KMS-11 (cell line): ENCODE measurements around the gene SASH1.

Experiments
- H2AFZ ChIP-seq: fragments of 200-600 bp; sonication (generic); 2 replicates; pipeline ENCODE4 v1.6.1; 2016; ENCODE audit warnings: antibody characterized with exemption, mixed run types, low read depth
- H3K27ac ChIP-seq: fragments of 200-600 bp; sonication (generic); 2 replicates; pipeline ENCODE4 v1.6.1; 2016; ENCODE audit warnings: mild to moderate bottlenecking, mixed run types
- H3K27me3 ChIP-seq: fragments of 200-600 bp; sonication (generic); 2 replicates; pipeline ENCODE4 v1.6.1; 2017; ENCODE audit warnings: mild to moderate bottlenecking, low read depth, mixed run types, moderate library complexity; ENCODE audit not compliant: insufficient read depth
- H3K36me3 ChIP-seq: fragments of 200-600 bp; sonication (generic); 2 replicates; pipeline ENCODE4 v1.6.1; 2017; ENCODE audit warnings: mild to moderate bottlenecking, mixed run types; ENCODE audit not compliant: insufficient read depth
- H3K4me1 ChIP-seq: fragments of 200-600 bp; sonication (generic); 2 replicates; pipeline ENCODE4 v1.6.1; 2016; ENCODE audit warnings: mild to moderate bottlenecking, low read depth, mixed run types; ENCODE audit not compliant: poor library complexity, severe bottlenecking
- H3K4me2 ChIP-seq: fragments of 200-600 bp; sonication (generic); 2 replicates; pipeline ENCODE4 v1.7.0; 2016; ENCODE audit warnings: mild to moderate bottlenecking, mixed run types
- H3K4me3 ChIP-seq: fragments of 200-600 bp; sonication (generic); IDR thresholded peaks from 2 replicates; pipeline ENCODE4 v1.6.1; 2017; ENCODE audit warnings: low read depth, low read length, mixed read lengths; ENCODE audit not compliant: insufficient read depth
- H3K79me2 ChIP-seq: fragments of 200-600 bp; sonication (generic); 2 replicates; pipeline ENCODE4 v1.6.1; 2016; ENCODE audit warnings: low read depth, mixed run types; ENCODE audit not compliant: insufficient read depth
- H3K9ac ChIP-seq: fragments of 200-600 bp; sonication (generic); 2 replicates; pipeline ENCODE4 v1.6.1; 2016; ENCODE audit warnings: mild to moderate bottlenecking, mixed run types
- H4K20me1 ChIP-seq: fragments of 200-600 bp; sonication (generic); 2 replicates; pipeline ENCODE4 v1.6.1; 2016; ENCODE audit warnings: mild to moderate bottlenecking, mixed run types; ENCODE audit not compliant: insufficient read depth
- CTCF ChIP-seq: fragments of 200-600 bp; sonication (generic); conservative IDR thresholded peaks from 2 replicates; pipeline ENCODE4 v1.6.1; 2017; ENCODE audit warnings: low read depth, mild to moderate bottlenecking, antibody characterized with exemption, low read length, moderate library complexity, mixed read lengths

Gene SASH1

GRCh38 chr6:148463671-148464070 is 121.0 kb downstream of the SASH1 start:
- no peaks in the 10 kb centered on the region for H4K20me1 ChIP-seq
- peaks cover 3% of the 10 kb centered on the region; the same call in 1 of the 2 replicates for H3K27me3 ChIP-seq
- H3K4me2 ChIP-seq = no peak overlapping the region
- no peak overlapping the region for H3K27ac ChIP-seq
- no peaks in the 10 kb centered on the region for H3K4me1 ChIP-seq
- no peak for TF ChIP-seq CTCF
- no peak overlapping the region for H3K9ac ChIP-seq
- no peaks in the 10 kb centered on the region for H3K36me3 ChIP-seq
- H3K79me2 ChIP-seq = no peaks in the 10 kb centered on the region
- no peak overlapping the region for H2AFZ ChIP-seq
- H3K4me3 ChIP-seq = no peak overlapping the region

GRCh38 chr6:148464319-148465010 is 121.8 kb downstream of the SASH1 start:
- no peak overlapping the region for H3K4me2 ChIP-seq
- no peak overlapping the region for H3K9ac ChIP-seq
- no peaks in the 10 kb centered on the region for H4K20me1 ChIP-seq
- no peaks in the 10 kb centered on the region for H3K4me1 ChIP-seq
- peak; percentile 92 for TF ChIP-seq CTCF
- no peaks in the 10 kb centered on the region for H3K79me2 ChIP-seq
- H3K27ac ChIP-seq = no peak overlapping the region
- H3K36me3 ChIP-seq = no peaks in the 10 kb centered on the region
- peaks cover 3% of the 10 kb centered on the region; the same call in 1 of the 2 replicates for H3K27me3 ChIP-seq
- H2AFZ ChIP-seq = no peak overlapping the region
- H3K4me3 ChIP-seq = no peak overlapping the region

- H3K4me1 ChIP-seq = no peaks in the 10 kb centered on the region
- no peak overlapping the region for H3K4me2 ChIP-seq
- H2AFZ ChIP-seq = no peak overlapping the region
- H3K79me2 ChIP-seq = no peaks in the 10 kb centered on the region
- no peaks in the 10 kb centered on the region for H4K20me1 ChIP-seq
- no peak overlapping the region for H3K27ac ChIP-seq
- TF ChIP-seq CTCF = peak; percentile 19; the same call in 1 of the 2 replicates
- no peaks in the 10 kb centered on the region for H3K36me3 ChIP-seq
- H3K27me3 ChIP-seq = peaks cover 3% of the 10 kb centered on the region; the same call in 1 of the 2 replicates
- H3K9ac ChIP-seq = no peak overlapping the region
- no peak overlapping the region for H3K4me3 ChIP-seq
These were observed 122.3 kb downstream of the SASH1 start for GRCh38 chr6:148465011-148465335.

GRCh38 chr6:148465670-148466069 is 123.0 kb downstream of the SASH1 start:
- H3K4me2 ChIP-seq = no peak overlapping the region

More at GRCh38 chr6:148465670-148466069, 123.0 kb downstream of the SASH1 start:
- no peaks in the 10 kb centered on the region for H3K79me2 ChIP-seq
- no peaks in the 10 kb centered on the region for H3K36me3 ChIP-seq
- TF ChIP-seq CTCF = no peak
- H3K27ac ChIP-seq = no peak overlapping the region
- H2AFZ ChIP-seq = no peak overlapping the region
- H3K4me3 ChIP-seq = no peak overlapping the region
- no peaks in the 10 kb centered on the region for H3K27me3 ChIP-seq
- no peaks in the 10 kb centered on the region for H3K4me1 ChIP-seq
- no peak overlapping the region for H3K9ac ChIP-seq
- H4K20me1 ChIP-seq = no peaks in the 10 kb centered on the region
